ENCODE measurements around the gene AFF3. TPM values are rescaled to one million over a fixed set of nuclear protein-coding genes. Genes with fewer than 3 reads are reported as not detected.

AFF3 gene
- total and polyA plus RNA-seq, 2 of the 4 experiments (the other 2 are of a cell fraction), result 12.9 to 14.3 TPM

DNA sequence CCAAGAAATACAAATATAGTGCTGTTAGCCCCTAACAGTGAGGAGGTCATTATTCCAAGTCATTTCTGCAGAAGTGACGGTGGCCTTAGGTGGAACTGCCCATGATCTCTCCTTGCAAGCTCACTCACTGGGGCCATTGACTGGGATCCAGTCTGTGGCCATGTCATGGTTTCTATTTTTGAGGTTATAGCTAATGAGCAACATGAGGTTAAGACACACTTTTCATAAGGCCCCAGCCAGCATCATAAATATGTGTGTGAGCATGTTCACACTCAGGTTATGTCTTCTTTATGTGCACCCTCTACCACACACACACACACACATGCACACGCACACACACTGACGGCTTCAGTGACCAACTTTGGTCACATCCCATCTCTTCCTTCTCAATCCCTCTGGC lies 484 bp downstream of the AFF3 start:
- Histone ChIP-seq H3K4ac (ENCODE audit: low read depth, low read length) (no peak overlapping the region), H4K20me1 (ENCODE audit: insufficient read depth, low read length) (no peaks in the 10 kb centered on the region), H3K4me2 (ENCODE audit: low read depth, low read length) (no peak overlapping the region), H3K27ac (ENCODE audit: insufficient read depth, low read length) (no peak overlapping the region), H2AFZ (replicated peaks; ENCODE audit: low read length, poor library complexity) (peak overlapping the region; percentile 46), H2AK9ac (replicated peaks; ENCODE audit: low read depth, low read length, poor library complexity) (no peak overlapping the region), H3K14ac (replicated peaks; ENCODE audit: low read depth, low read length) (no peak overlapping the region), H3K4me1 (ENCODE audit: control insufficient read depth, insufficient read depth, low read length) (no peaks in the 10 kb centered on the region), H3K18ac (ENCODE audit: low read depth, low read length) (no peak overlapping the region), H2AK5ac (ENCODE audit: low read depth, low read length) (no peak overlapping the region), H3K9me1 (ENCODE audit: insufficient read depth, low read length) (no peaks in the 10 kb centered on the region), H3K27me3 (ENCODE audit: control insufficient read depth, insufficient read depth, low read length) (peaks cover 16% of the 10 kb centered on the region), H4K91ac (ENCODE audit: insufficient read depth, low read depth, low read length) (no peak overlapping the region), H3K56ac (ENCODE audit: extremely low read depth, insufficient read depth, low read length) (no peak overlapping the region), H3K23ac (ENCODE audit: low read depth, low read length) (no peak overlapping the region), H3K9me3 (ENCODE audit: control insufficient read depth, insufficient read depth, low read length) (peaks cover 1% of the 10 kb centered on the region; the same call in 1 of the 2 replicates), H3K4me3 (ENCODE audit: insufficient read depth, low read depth, low read length) (no peak overlapping the region), H3K9ac (ENCODE audit: low read depth, low read length) (no peak overlapping the region), H3K79me1 (ENCODE audit: low read depth in 1 of 2, low read length in 2 of 2) (no peaks in the 10 kb centered on the region), H3K36me3 (ENCODE audit: control insufficient read depth, insufficient read depth, low read length) (no peaks in the 10 kb centered on the region), H2BK120ac (ENCODE audit: low read depth, low read length) (no peak overlapping the region), H2BK15ac (ENCODE audit: low read depth, low read length) (no peak overlapping the region; the same call in 2 of the 3 replicates), H4K5ac (ENCODE audit: low read depth, low read length) (no peak overlapping the region), H2BK5ac (ENCODE audit: low read depth, low read length, poor library complexity, severe bottlenecking) (no peak overlapping the region), H4K8ac (ENCODE audit: low read depth in 2 of 2, low read length in 2 of 2) (no peak overlapping the region), H2BK20ac (ENCODE audit: low read depth, low read length) (no peak overlapping the region)
- BruUV-seq (replicated peaks), result no TSS peak
- intact Hi-C loops (cut with micrococcal nuclease), result no loop called here
- dilution Hi-C loops (cut with HindIII; ENCODE audit: low sequenced_read_pairs, unreplicated experiment), result no loop called here
- in situ Hi-C loops (cut with MboI; ENCODE audit: low sequenced_read_pairs), result no loop called here
- WGBS, 2 experiments (ENCODE audit: extremely low coverage in 2 of 2, insufficient read length in 1 of 2), result no CpG with 5 or more reads among the region's 3 CpGs
- POLR2A ChIA-PET (ENCODE audit: unreplicated experiment), result no interaction called here
- DNase-seq (no peak), ATAC-seq (ENCODE audit: low read depth) (no peak)
- TF ChIP-seq, protein P1, sequence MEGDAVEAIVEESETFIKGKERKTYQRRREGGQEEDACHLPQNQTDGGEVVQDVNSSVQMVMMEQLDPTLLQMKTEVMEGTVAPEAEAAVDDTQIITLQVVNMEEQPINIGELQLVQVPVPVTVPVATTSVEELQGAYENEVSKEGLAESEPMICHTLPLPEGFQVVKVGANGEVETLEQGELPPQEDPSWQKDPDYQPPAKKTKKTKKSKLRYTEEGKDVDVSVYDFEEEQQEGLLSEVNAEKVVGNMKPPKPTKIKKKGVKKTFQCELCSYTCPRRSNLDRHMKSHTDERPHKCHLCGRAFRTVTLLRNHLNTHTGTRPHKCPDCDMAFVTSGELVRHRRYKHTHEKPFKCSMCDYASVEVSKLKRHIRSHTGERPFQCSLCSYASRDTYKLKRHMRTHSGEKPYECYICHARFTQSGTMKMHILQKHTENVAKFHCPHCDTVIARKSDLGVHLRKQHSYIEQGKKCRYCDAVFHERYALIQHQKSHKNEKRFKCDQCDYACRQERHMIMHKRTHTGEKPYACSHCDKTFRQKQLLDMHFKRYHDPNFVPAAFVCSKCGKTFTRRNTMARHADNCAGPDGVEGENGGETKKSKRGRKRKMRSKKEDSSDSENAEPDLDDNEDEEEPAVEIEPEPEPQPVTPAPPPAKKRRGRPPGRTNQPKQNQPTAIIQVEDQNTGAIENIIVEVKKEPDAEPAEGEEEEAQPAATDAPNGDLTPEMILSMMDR (conservative IDR thresholded peaks at IDR 0.05; ENCODE audit: low read depth, low read length), result no peak
- TF ChIP-seq MXI1 (IDR thresholded peaks at IDR 0.05; ENCODE audit: borderline replicate concordance, low read depth, low read length) (no peak), MAFK (IDR thresholded peaks at IDR 0.05; ENCODE audit: low read depth, low read length) (no peak), SMC3 (IDR thresholded peaks at IDR 0.05; ENCODE audit: low read depth, low read length) (no peak), POLR2A (IDR thresholded peaks at IDR 0.05; ENCODE audit: low read depth, low read length) (no peak), USF2 (IDR thresholded peaks at IDR 0.05; ENCODE audit: low read depth, low read length) (no peak), CEBPB (IDR thresholded peaks at IDR 0.05; ENCODE audit: low read depth, low read length) (no peak), CHD1 (IDR thresholded peaks at IDR 0.05; ENCODE audit: low read depth, low read length) (no peak), RAD21 (IDR thresholded peaks at IDR 0.05; ENCODE audit: low read length) (no peak), MAZ (IDR thresholded peaks at IDR 0.05; ENCODE audit: borderline replicate concordance, low read depth, low read length) (no peak), FOS (IDR thresholded peaks at IDR 0.05; ENCODE audit: low read depth, low read length) (no peak), RFX5 (IDR thresholded peaks at IDR 0.05; ENCODE audit: low read depth, low read length) (no peak), RCOR1 (IDR thresholded peaks at IDR 0.05; ENCODE audit: insufficient replicate concordance, low read length) (no peak), NFE2L2 (IDR thresholded peaks at IDR 0.05; ENCODE audit: low read depth, low read length) (no peak), BHLHE40 (IDR thresholded peaks at IDR 0.05; ENCODE audit: low read depth, low read length) (no peak)
- TF ChIP-seq, protein P2, sequence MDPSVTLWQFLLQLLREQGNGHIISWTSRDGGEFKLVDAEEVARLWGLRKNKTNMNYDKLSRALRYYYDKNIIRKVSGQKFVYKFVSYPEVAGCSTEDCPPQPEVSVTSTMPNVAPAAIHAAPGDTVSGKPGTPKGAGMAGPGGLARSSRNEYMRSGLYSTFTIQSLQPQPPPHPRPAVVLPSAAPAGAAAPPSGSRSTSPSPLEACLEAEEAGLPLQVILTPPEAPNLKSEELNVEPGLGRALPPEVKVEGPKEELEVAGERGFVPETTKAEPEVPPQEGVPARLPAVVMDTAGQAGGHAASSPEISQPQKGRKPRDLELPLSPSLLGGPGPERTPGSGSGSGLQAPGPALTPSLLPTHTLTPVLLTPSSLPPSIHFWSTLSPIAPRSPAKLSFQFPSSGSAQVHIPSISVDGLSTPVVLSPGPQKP (IDR thresholded peaks at IDR 0.05; ENCODE audit: borderline replicate concordance, low read depth, low read length), result no peak
- CTCF ChIA-PET, result no interaction called here

All from IMR-90 (cell line).